ENCODE results near the gene PTPN1. TPM values are rescaled to one million over a fixed set of nuclear protein-coding genes. Genes with fewer than 3 reads are reported as not detected.

PTPN1 gene
- total and polyA plus RNA-seq, 10 donors = 20.5 to 84.9 (median 68.6) TPM

DNA sequence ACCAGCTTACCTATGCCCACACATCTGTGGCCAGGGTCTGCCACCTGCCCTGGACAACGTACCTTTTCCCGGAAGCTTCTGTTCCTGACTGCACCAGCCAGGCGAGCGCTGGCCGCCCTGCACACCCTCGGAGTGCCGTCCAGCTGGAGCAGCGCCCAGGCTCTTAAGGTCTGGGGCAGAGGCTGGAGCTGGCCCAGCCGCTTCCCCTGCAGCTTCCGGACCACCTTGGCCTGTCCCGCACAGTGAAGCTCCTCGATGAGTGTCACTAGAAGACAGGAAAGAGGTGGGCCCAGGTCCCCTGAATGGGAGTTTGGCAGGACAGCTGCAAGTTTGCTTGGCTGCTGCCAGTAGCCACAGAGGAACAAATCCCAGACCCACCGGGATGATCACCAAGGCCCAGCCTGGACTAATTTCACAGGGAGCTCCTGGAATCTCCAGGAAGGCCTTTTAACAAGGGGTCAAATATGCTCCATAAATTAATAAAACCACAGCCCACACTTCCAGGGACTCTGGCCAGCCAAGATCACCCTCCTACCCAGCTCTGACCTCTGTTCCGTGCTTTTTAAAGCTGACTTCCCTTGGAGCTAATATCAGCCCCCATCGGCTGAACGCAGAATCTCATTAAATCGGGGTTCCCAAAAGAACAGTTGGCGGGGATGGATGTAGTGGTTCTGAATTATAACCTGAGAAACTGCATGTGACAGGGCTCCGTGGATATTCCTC is 82.3 kb downstream of the PTPN1 start:
- H3K4me1 ChIP-seq = peaks cover 0 to 57% (median 27%) of the 10 kb centered on the region in 6 donors
- H3K4me3 ChIP-seq = no peak overlapping the region
- peaks cover 0 to 47% (median 24%) of the 10 kb centered on the region in 6 donors for H3K36me3 ChIP-seq
- WGBS, 5 donors = 45 to 86% (median 65%) methylated on average over 15 to 19 of the region's 19 CpGs
- peak overlapping the region in 3 of 8 donors; percentile 22 to 43 (median 28) for H3K27ac ChIP-seq
- peak; percentile 83 for DNase-seq
- intact Hi-C loops (cut with DNase I; ENCODE audit: low total_unique reads) = no loop called here
- H3K9me3 ChIP-seq = no peaks in the 10 kb centered on the region
- no peak for TF ChIP-seq CTCF (IDR thresholded peaks at IDR 0.05 in 8 of 11, conservative IDR thresholded peaks at IDR 0.05 in 3 of 11)
- peak; percentile 59 to 87 (median 83) for TF ChIP-seq POLR2AphosphoS5 (IDR thresholded peaks at IDR 0.05)
- H3K27me3 ChIP-seq (replicated peaks in 1 of 7) = peaks cover 0 to 25% (median 0%) of the 10 kb centered on the region in 7 donors

DNA sequence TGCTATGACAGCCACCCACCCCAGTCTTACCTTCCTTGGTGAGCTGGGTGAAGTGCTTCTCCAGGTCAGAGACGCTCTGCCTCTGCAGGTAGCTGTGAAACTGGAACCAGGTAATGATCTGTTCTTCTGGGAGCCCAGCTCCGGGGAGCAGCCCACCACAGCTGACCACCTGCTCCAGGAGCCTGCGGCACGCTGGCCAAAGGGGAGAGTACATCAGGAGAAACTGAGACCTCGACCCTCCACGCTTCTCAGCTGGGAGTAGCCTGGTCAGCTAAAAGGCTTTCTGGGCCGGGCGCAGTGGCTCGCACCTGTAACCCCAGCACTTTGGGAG is 82.8 kb downstream of the PTPN1 start:
- Histone ChIP-seq H3K27me3 (replicated peaks in 1 of 7) (peaks cover 0 to 30% (median 0%) of the 10 kb centered on the region in 7 donors), H3K4me3 (no peak overlapping the region), H3K27ac (peak overlapping the region in 3 of 8 donors; percentile 22 to 43 (median 28)), H3K9me3 (no peaks in the 10 kb centered on the region), H3K4me1 (peaks cover 0 to 57% (median 26%) of the 10 kb centered on the region in 6 donors), H3K36me3 (peaks cover 0 to 42% (median 19%) of the 10 kb centered on the region in 6 donors)
- 91 to 95% (median 94%) methylated on average over 7 to 9 of the region's 9 CpGs for WGBS, 5 donors
- intact Hi-C loops (cut with DNase I; ENCODE audit: low total_unique reads) = no loop called here
- TF ChIP-seq POLR2AphosphoS5 (IDR thresholded peaks at IDR 0.05) = peak in 1 of 3 donors; percentile 60
- TF ChIP-seq POLR2A (IDR thresholded peaks at IDR 0.05) = no peak
- DNase-seq = no peak

GRCh38 chr20:50594231-50594590 is 84.0 kb downstream of the PTPN1 start:
- TF ChIP-seq POLR2AphosphoS5 (IDR thresholded peaks at IDR 0.05) (no peak), CTCF (IDR thresholded peaks at IDR 0.05 in 8 of 11, conservative IDR thresholded peaks at IDR 0.05 in 3 of 11) (no peak)
- H3K9me3 ChIP-seq = no peaks in the 10 kb centered on the region
- H3K4me1 ChIP-seq = peaks cover 0 to 57% (median 25%) of the 10 kb centered on the region in 6 donors
- peaks cover 0 to 29% (median 13%) of the 10 kb centered on the region in 6 donors for H3K36me3 ChIP-seq
- no peak overlapping the region for H3K4me3 ChIP-seq
- H3K27me3 ChIP-seq (replicated peaks in 1 of 7) = peaks cover 0 to 34% (median 0%) of the 10 kb centered on the region in 7 donors
- no peak for DNase-seq
- peak overlapping the region in 1 of 8 donors; percentile 45 for H3K27ac ChIP-seq
- intact Hi-C loops (cut with DNase I; ENCODE audit: low total_unique reads) = no loop called here
- WGBS, 5 donors = 86 to 91% (median 87%) methylated on average over 11 of the region's 11 CpGs

- no peak for DNase-seq
- intact Hi-C loops (cut with DNase I; ENCODE audit: low total_unique reads) = no loop called here
- TF ChIP-seq CTCF (IDR thresholded peaks at IDR 0.05 in 8 of 11, conservative IDR thresholded peaks at IDR 0.05 in 3 of 11) (no peak), POLR2AphosphoS5 (IDR thresholded peaks at IDR 0.05) (peak; percentile 37 to 75 (median 54))
- H3K4me1 ChIP-seq = peaks cover 0 to 57% (median 25%) of the 10 kb centered on the region in 6 donors
- 65 to 76% (median 75%) methylated on average over 14 to 19 of the region's 19 CpGs for WGBS, 5 donors
- H3K27me3 ChIP-seq (replicated peaks in 1 of 7) = peaks cover 0 to 34% (median 0%) of the 10 kb centered on the region in 7 donors
- H3K9me3 ChIP-seq = no peaks in the 10 kb centered on the region
- H3K36me3 ChIP-seq = peaks cover 0 to 23% (median 7%) of the 10 kb centered on the region in 6 donors
- H3K27ac ChIP-seq = peak overlapping the region in 1 of 8 donors; percentile 45
- H3K4me3 ChIP-seq = no peak overlapping the region
Measured at GRCh38 chr20:50594591-50595432, 84.6 kb downstream of the PTPN1 start.
